HEK293 (cell line): ENCODE data around the gene FADS1.

Experiments
- ATF2 ChIP-seq: fragments of 450-650 bp; formaldehyde crosslinking; IDR thresholded peaks from 2 replicates; pipeline ENCODE4 v1.5.1; 2016; ENCODE audit warnings: missing biosample characterization, missing genetic modification characterization, low read depth
- CTCF ChIP-seq: fragments of 450-650 bp; formaldehyde crosslinking; IDR thresholded peaks from 2 replicates; pipeline ENCODE4 v1.5.1; 2016; ENCODE audit warnings: missing biosample characterization, missing genetic modification characterization
- KLF7 ChIP-seq: fragments of 450-650 bp; formaldehyde crosslinking; IDR thresholded peaks from 2 replicates; pipeline ENCODE4 v1.5.1; 2016; ENCODE audit warnings: missing biosample characterization, missing genetic modification characterization, borderline replicate concordance
- ZBTB6 ChIP-seq: fragments of 450-650 bp; formaldehyde crosslinking; IDR thresholded peaks from 2 replicates; pipeline ENCODE4 v1.5.1; 2017; ENCODE audit warnings: missing biosample characterization, missing genetic modification characterization
- ZNF112 ChIP-seq: fragments of 450-650 bp; formaldehyde crosslinking; IDR thresholded peaks from 2 replicates; pipeline ENCODE4 v1.5.0; 2017; ENCODE audit warnings: missing biosample characterization, missing genetic modification characterization

GRCh38 chr11:61764606-61765260 lies 52.1 kb downstream of the FADS1 start:
- no peak for TF ChIP-seq CTCF (tag by site-specific recombination)
- TF ChIP-seq ZNF112 (tag by site-specific recombination), result no peak
- TF ChIP-seq KLF7, result no peak
- no peak for TF ChIP-seq ATF2 (tag by site-specific recombination)
- TF ChIP-seq ZBTB6 (tag by site-specific recombination), result no peak
